Gastrocnemius medialis (tissue), 4 donors: ENCODE measurements around the gene PDE1C. TPM values are rescaled to one million over a fixed set of nuclear protein-coding genes. Genes with fewer than 3 reads are reported as not detected.

Experiments
- ATAC-seq, 2 donors: fragments of 150-250 bp; one replicate each; pipeline ENCODE4 v1.9.1; 2016
- DNase-seq, 2 donors: peaks; one replicate each; pipeline ENCODE4 v3.0.0-alpha.2; 2019
- H3K27ac ChIP-seq, 4 donors: fragments of 200-600 bp; sonication (generic); 1 replicate in 1 of 4; 2 replicates in 3 of 4; pipeline ENCODE4 v1.5.1; 2016 to 2018; ENCODE audit warnings: mild to moderate bottlenecking in 2 of 4, moderate library complexity in 1 of 4
- H3K27me3 ChIP-seq, 3 donors: fragments of 200-600 bp; sonication (generic) in 2 of 3; 1 replicate in 1 of 3; 2 replicates in 2 of 3; pipeline versions ENCODE4 v1.5.1 to v1.6.0; 2016 to 2019; ENCODE audit warnings: mild to moderate bottlenecking in 1 of 3, moderate library complexity in 1 of 3
- H3K36me3 ChIP-seq, 2 donors: fragments of 200-600 bp; sonication (generic) in 1 of 2; one replicate each; pipeline ENCODE4 v1.5.1; 2017 to 2018
- H3K4me1 ChIP-seq, 2 donors: fragments of 200-600 bp; sonication (generic) in 1 of 2; one replicate each; pipeline ENCODE4 v1.5.1; 2016 to 2017; ENCODE audit warnings: mild to moderate bottlenecking in 2 of 2
- H3K4me3 ChIP-seq, 4 donors: fragments of 200-600 bp; sonication (generic) in 3 of 4; 1 replicate in 1 of 4; 2 replicates in 3 of 4; pipeline ENCODE4 v1.5.1; 2016 to 2019; ENCODE audit warnings: mild to moderate bottlenecking in 2 of 4
- H3K9me3 ChIP-seq, 3 donors: fragments of 200-600 bp; sonication (generic) in 2 of 3; 1 replicate in 1 of 3; 2 replicates in 2 of 3; pipeline ENCODE4 v1.5.1; 2016 to 2019
- CTCF ChIP-seq, 5 experiments: fragments of 450-650 bp in 3 of 5; fragments of 200-600 bp in 2 of 5; sonication (generic) in 2 of 5; IDR thresholded peaks in 4 of 5; conservative IDR thresholded peaks in 1 of 5; 1 replicate in 4 of 5; 2 replicates in 1 of 5; pipeline ENCODE4 v1.5.1; 2016 to 2019; ENCODE audit warnings: antibody characterized with exemption in 5 of 5, mild to moderate bottlenecking in 3 of 5, moderate library complexity in 3 of 5
- POLR2A ChIP-seq, 2 donors: fragments of 450-650 bp; IDR thresholded peaks; one replicate each; pipeline ENCODE4 v1.6.1; 2017; ENCODE audit warnings: antibody characterized with exemption in 2 of 2, mild to moderate bottlenecking in 2 of 2, moderate library complexity in 2 of 2
- in situ Hi-C, 4 donors: fragments of 200-750 bp; cut with MboI; loops; one replicate each; pipeline versions ENCODE4 v1.15.0 to v1.8.0; 2017; ENCODE audit warnings: low sequenced_read_pairs in 4 of 4
- intact Hi-C: fragments of 100-400 bp; cut with DNase I; formaldehyde crosslinking; loops from one replicate; pipeline ENCODE4 v1.15.1; 2023; ENCODE audit warnings: low total_unique reads
- total RNA-seq, 4 donors: library from RNA; depleted of rRNA; stranded (reverse); fragments of >200 nt; gene quantifications; one replicate each; pipeline versions ENCODE4 v1.1.0 to v1.2.3, GENCODE V29; 2016

The PDE1C gene
- total RNA-seq, 4 donors from 2014 or later, result 0.46 to 1.2 (median 0.67) TPM

GRCh38 chr7:31922848-31923247, 147.4 kb downstream of the PDE1C start:
- in situ Hi-C loops, result no loop called here
- Histone ChIP-seq H3K4me1 (peaks cover 0 to 2% of the 10 kb centered on the region in 2 donors), H3K4me3 (no peak overlapping the region), H3K36me3 (no peaks in the 10 kb centered on the region), H3K27me3 (no peaks in the 10 kb centered on the region), H3K27ac (no peak overlapping the region), H3K9me3 (no peaks in the 10 kb centered on the region)
- intact Hi-C loops, result no loop called here
- ATAC-seq (no peak), DNase-seq (no peak)
- no peak for TF ChIP-seq CTCF (IDR thresholded peaks at IDR 0.05 in 4 of 5, conservative IDR thresholded peaks at IDR 0.05 in 1 of 5)
- TF ChIP-seq POLR2A (IDR thresholded peaks at IDR 0.05), result no peak

DNA sequence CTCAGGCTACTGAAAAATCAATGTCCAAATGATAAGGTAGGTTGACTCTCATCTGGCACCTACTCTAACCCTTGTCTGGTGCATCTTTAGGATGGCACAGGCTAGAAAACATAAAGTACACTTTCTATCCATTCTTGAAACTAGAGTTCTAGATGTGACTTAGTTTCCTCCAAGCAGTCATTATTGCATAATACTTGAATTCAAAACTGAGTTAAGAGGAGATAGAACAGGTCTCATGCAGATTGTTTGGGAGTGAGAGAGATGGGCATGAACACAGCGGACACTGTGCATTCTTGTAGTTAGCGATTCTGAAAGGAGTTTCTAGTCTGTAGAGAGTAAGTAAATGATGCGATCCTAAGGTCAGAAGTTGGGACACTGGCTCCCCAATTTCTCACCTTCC, 149.2 kb downstream of the PDE1C start:
- TF ChIP-seq CTCF (IDR thresholded peaks at IDR 0.05 in 4 of 5, conservative IDR thresholded peaks at IDR 0.05 in 1 of 5) (no peak), POLR2A (IDR thresholded peaks at IDR 0.05) (no peak)
- ATAC-seq (no peak), DNase-seq (no peak)
- intact Hi-C loops (no loop called here), in situ Hi-C loops (no loop called here)
- Histone ChIP-seq H3K27ac (no peak overlapping the region), H3K36me3 (no peaks in the 10 kb centered on the region), H3K27me3 (no peaks in the 10 kb centered on the region), H3K4me1 (peaks cover 0 to 2% of the 10 kb centered on the region in 2 donors), H3K4me3 (no peak overlapping the region), H3K9me3 (no peaks in the 10 kb centered on the region)

DNA sequence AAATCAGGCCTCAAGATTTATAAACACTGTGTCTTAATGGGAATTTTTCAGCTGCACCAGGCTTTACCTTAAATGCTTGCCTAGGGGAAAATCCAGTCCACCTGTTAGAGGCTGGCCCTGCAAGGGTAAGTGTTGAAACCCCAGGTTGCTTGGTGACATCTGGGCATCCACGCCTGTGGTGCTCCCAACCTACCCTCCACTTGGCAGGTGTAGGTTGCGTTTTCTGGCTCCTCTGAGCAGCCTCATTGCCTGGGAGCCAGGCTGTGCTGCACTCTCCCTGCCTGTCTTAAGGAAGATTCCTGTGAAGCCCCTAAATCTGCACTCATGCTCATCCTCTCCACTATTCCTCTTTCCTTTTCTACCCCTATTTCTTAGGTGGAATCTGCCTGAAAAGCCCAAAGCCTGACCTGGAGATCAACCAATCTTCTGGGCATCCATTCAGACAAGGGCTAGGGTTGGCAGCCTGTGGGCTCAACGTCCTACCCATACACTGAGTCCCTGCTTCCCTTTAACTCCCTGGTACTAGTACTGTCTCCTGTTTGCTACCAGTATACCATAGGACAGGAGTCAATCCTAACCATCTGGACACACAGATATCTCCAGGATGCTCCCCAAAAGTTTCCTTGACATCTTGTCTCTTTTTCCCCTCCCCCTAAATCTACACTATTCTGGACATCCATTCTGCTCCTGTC, 150.4 kb downstream of the PDE1C start:
- TF ChIP-seq POLR2A (IDR thresholded peaks at IDR 0.05), result no peak
- no peaks in the 10 kb centered on the region for H3K9me3 ChIP-seq
- no peak overlapping the region for H3K27ac ChIP-seq
- no peaks in the 10 kb centered on the region for H3K36me3 ChIP-seq
- H3K4me3 ChIP-seq, result no peak overlapping the region
- ATAC-seq (no peak), DNase-seq (no peak)
- H3K4me1 ChIP-seq, result peaks cover 0 to 2% of the 10 kb centered on the region in 2 donors
- no peaks in the 10 kb centered on the region for H3K27me3 ChIP-seq
- in situ Hi-C loops (no loop called here), intact Hi-C loops (no loop called here)

GRCh38 chr7:31918706-31919393, 151.4 kb downstream of the PDE1C start:
- no peaks in the 10 kb centered on the region for H3K27me3 ChIP-seq
- no peaks in the 10 kb centered on the region for H3K9me3 ChIP-seq
- H3K36me3 ChIP-seq, result no peaks in the 10 kb centered on the region
- H3K27ac ChIP-seq, result no peak overlapping the region
- no peak for TF ChIP-seq POLR2A (IDR thresholded peaks at IDR 0.05)
- TF ChIP-seq CTCF (IDR thresholded peaks at IDR 0.05 in 4 of 5, conservative IDR thresholded peaks at IDR 0.05 in 1 of 5), result no peak
- no peak for DNase-seq
- H3K4me3 ChIP-seq, result no peak overlapping the region
- ATAC-seq, result no peak
- in situ Hi-C loops (no loop called here), intact Hi-C loops (no loop called here)
- H3K4me1 ChIP-seq, result peaks cover 0 to 2% of the 10 kb centered on the region in 2 donors

DNA sequence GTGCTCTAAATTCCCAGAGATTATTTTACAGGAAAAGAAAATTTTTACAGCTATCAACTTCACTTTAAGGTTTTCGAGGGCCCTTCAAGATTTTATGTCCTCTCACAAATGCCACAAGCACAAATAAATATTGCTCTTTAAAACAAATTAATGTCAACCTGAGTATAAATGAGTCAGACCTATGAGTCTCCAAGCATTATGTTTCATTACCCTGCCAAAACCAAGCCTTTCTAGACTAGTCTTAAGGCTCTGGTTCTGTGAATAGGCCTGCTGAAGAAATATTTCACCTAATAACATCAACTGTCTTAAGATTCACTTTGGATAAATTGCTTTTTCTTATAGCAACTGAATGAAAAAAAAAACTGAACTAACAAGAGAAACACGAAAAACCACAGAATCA, 153.0 kb downstream of the PDE1C start:
- no peak for ATAC-seq
- Histone ChIP-seq H3K27ac (no peak overlapping the region), H3K4me1 (peaks cover 0 to 2% of the 10 kb centered on the region in 2 donors), H3K4me3 (no peak overlapping the region), H3K9me3 (no peaks in the 10 kb centered on the region), H3K27me3 (no peaks in the 10 kb centered on the region), H3K36me3 (no peaks in the 10 kb centered on the region)
- no peak for DNase-seq
- in situ Hi-C loops (no loop called here), intact Hi-C loops (no loop called here)
- TF ChIP-seq CTCF (IDR thresholded peaks at IDR 0.05 in 4 of 5, conservative IDR thresholded peaks at IDR 0.05 in 1 of 5) (no peak), POLR2A (IDR thresholded peaks at IDR 0.05) (no peak)
